Neural cell (in vitro differentiated cells): ENCODE measurements around the gene IDH1. TPM values are rescaled to one million over a fixed set of nuclear protein-coding genes. Genes with fewer than 3 reads are reported as not detected.

Experiments
- H2AFZ ChIP-seq: fragments of 200-600, 300-800 bp; sonication (generic), shearing (Covaris generic); 2 replicates; pipeline ENCODE4 v1.6.0; 2014; ENCODE audit warnings: low read depth, mild to moderate bottlenecking, antibody characterized with exemption, low read length, moderate library complexity
- H3F3A ChIP-seq: fragments of 200-600 bp; shearing (Covaris generic); 2 replicates; pipeline ENCODE4 v1.6.1; 2016; ENCODE audit warnings: mild to moderate bottlenecking, moderate library complexity, mixed read lengths, antibody characterized with exemption, low read length; ENCODE audit not compliant: insufficient read depth, poor library complexity, severe bottlenecking
- H3K27ac ChIP-seq: fragments of 200-600, 300-800 bp; sonication (generic), shearing (Covaris generic); 2 replicates; pipeline ENCODE4 v1.5.1; 2014; ENCODE audit warnings: mild to moderate bottlenecking, low read length, moderate library complexity
- H3K27me3 ChIP-seq: fragments of 300-800, 200-600 bp; sonication (generic), shearing (Covaris generic); 2 replicates; pipeline ENCODE4 v1.6.0; 2014; ENCODE audit warnings: mild to moderate bottlenecking, low read depth, low read length, moderate library complexity; ENCODE audit not compliant: insufficient read depth
- H3K36me3 ChIP-seq: fragments of 300-800, 200-600 bp; sonication (generic), shearing (Covaris generic); 2 replicates; pipeline ENCODE4 v1.5.1; 2014; ENCODE audit warnings: mild to moderate bottlenecking, antibody characterized with exemption, low read length, moderate library complexity; ENCODE audit not compliant: insufficient read depth
- H3K4me2 ChIP-seq: fragments of 300-800, 200-600 bp; sonication (generic), shearing (Covaris generic); 2 replicates; pipeline ENCODE4 v1.6.0; 2014; ENCODE audit warnings: mild to moderate bottlenecking, low read length
- H3K4me3 ChIP-seq: fragments of 300-800, 200-600 bp; sonication (generic), shearing (Covaris generic); 2 replicates; pipeline ENCODE4 v1.5.1; 2014; ENCODE audit warnings: mild to moderate bottlenecking, low read length, moderate library complexity
- H3K79me2 ChIP-seq: fragments of 200-600 bp; shearing (Covaris generic); replicated peaks from 2 replicates; pipeline ENCODE4 v1.6.0; 2014; ENCODE audit warnings: mild to moderate bottlenecking, low read length, moderate library complexity; ENCODE audit not compliant: insufficient read depth
- H3K9ac ChIP-seq: fragments of 300-800, 200-600 bp; sonication (generic), shearing (Covaris generic); 2 replicates; pipeline ENCODE4 v1.6.1; 2016; ENCODE audit warnings: mild to moderate bottlenecking, low read length, mixed read lengths
- H3K9me2 ChIP-seq: fragments of 200-600 bp; shearing (Covaris generic); 2 replicates; pipeline ENCODE4 v1.6.1; 2016; ENCODE audit warnings: mild to moderate bottlenecking, low read length, mixed read lengths; ENCODE audit not compliant: insufficient read depth
- H3K9me3 ChIP-seq: fragments of 200-600, 300-800 bp; sonication (generic), shearing (Covaris generic); 2 replicates; pipeline ENCODE4 v1.6.1; 2016; ENCODE audit warnings: mild to moderate bottlenecking, mixed run types, low read length, moderate library complexity, mixed read lengths
- H4K20me1 ChIP-seq: fragments of 200-600 bp; shearing (Covaris generic); 2 replicates; pipeline ENCODE4 v1.6.1; 2016; ENCODE audit warnings: mild to moderate bottlenecking, mixed run types; ENCODE audit not compliant: insufficient read depth
- CTCF ChIP-seq: fragments of 450-650 bp; IDR thresholded peaks from 2 replicates; pipeline ENCODE4 v1.5.1; 2014; ENCODE audit warnings: antibody characterized with exemption, mild to moderate bottlenecking, moderate library complexity; ENCODE audit not compliant: poor library complexity, severe bottlenecking
- EP300 ChIP-seq: fragments of 450-650 bp; conservative IDR thresholded peaks from 2 replicates; pipeline ENCODE4 v1.6.1; 2014; ENCODE audit warnings: antibody characterized with exemption, mild to moderate bottlenecking, moderate library complexity; ENCODE audit not compliant: poor library complexity, severe bottlenecking
- EZH2 ChIP-seq: fragments of 200-600, 300-800 bp; shearing (Covaris generic), sonication (generic); IDR thresholded peaks from 2 replicates; pipeline ENCODE4 v1.6.1; 2014; ENCODE audit warnings: antibody characterized with exemption, low read length, borderline replicate concordance, mild to moderate bottlenecking; ENCODE audit not compliant: insufficient read depth, poor library complexity, severe bottlenecking
- MXI1 ChIP-seq: fragments of 450-650 bp; conservative IDR thresholded peaks from 2 replicates; pipeline ENCODE4 v1.6.1; 2014; ENCODE audit warnings: antibody characterized with exemption, mild to moderate bottlenecking; ENCODE audit not compliant: poor library complexity, severe bottlenecking
- POLR2AphosphoS5 ChIP-seq: IDR thresholded peaks from 2 replicates; pipeline ENCODE4 v1.6.1; 2012
- RAD21 ChIP-seq: fragments of 450-650 bp; conservative IDR thresholded peaks from 2 replicates; pipeline ENCODE4 v1.6.1; 2014; ENCODE audit warnings: antibody characterized with exemption, mild to moderate bottlenecking, moderate library complexity
- REST ChIP-seq: IDR thresholded peaks from 2 replicates; pipeline ENCODE4 v1.6.1; 2012; ENCODE audit warnings: borderline replicate concordance
- SMC3 ChIP-seq: fragments of 450-650 bp; conservative IDR thresholded peaks from 2 replicates; pipeline ENCODE4 v1.6.1; 2014; ENCODE audit warnings: antibody characterized with exemption, mild to moderate bottlenecking, moderate library complexity; ENCODE audit not compliant: poor library complexity
- TAF1 ChIP-seq: IDR thresholded peaks from 2 replicates; pipeline ENCODE4 v1.6.1; 2012; ENCODE audit warnings: low read depth
- polyA plus RNA-seq: library from polyadenylated mRNA; depleted of rRNA; stranded (reverse); fragments of >200 nt; gene quantifications from 2 replicates; pipeline ENCODE4 v1.2.3, GENCODE V29; 2014

Gene IDH1
- polyA plus RNA-seq, 1 donor from 2014 or later: 354 TPM

GRCh38 chr2:208278549-208278948 lies 23.7 kb upstream of the IDH1 start:
- Histone ChIP-seq H3K4me3 (no peak overlapping the region), H3F3A (no peaks in the 10 kb centered on the region), H3K9ac (no peak overlapping the region), H4K20me1 (no peaks in the 10 kb centered on the region), H2AFZ (no peak overlapping the region), H3K9me3 (no peaks in the 10 kb centered on the region), H3K4me2 (no peak overlapping the region), H3K9me2 (no peaks in the 10 kb centered on the region), H3K27ac (no peak overlapping the region), H3K36me3 (peaks cover 11% of the 10 kb centered on the region), H3K27me3 (no peaks in the 10 kb centered on the region), H3K79me2 (no peaks in the 10 kb centered on the region)
- TF ChIP-seq REST (no peak), EP300 (no peak), MXI1 (no peak), EZH2 (no peak), SMC3 (no peak), TAF1 (no peak), RAD21 (no peak), CTCF (no peak), POLR2AphosphoS5 (no peak)

DNA sequence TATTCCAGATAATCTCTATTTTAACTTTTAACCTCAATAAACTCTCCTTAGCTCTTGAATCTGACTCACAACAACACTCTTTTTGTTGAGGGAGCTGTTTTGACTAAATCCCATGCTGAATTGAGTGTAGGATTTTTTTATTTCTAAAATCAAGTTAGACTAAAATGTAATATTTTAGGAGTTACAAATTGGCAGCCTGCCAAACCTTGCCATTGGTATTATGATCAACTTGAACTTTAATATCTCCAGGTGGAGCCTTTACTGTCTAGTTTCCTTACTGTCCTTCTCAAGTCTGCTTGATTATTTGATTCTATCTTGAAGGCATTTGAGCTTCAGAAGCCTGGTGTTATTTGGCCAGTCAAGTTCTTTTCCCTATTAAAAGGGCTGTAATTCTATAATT lies 19.9 kb upstream of the IDH1 start:
- H3K4me2 ChIP-seq: no peak overlapping the region
- H3K27ac ChIP-seq: no peak overlapping the region
- H3K9me2 ChIP-seq: no peaks in the 10 kb centered on the region
- no peaks in the 10 kb centered on the region for H3K36me3 ChIP-seq
- no peaks in the 10 kb centered on the region for H4K20me1 ChIP-seq
- TF ChIP-seq POLR2AphosphoS5: no peak
- TF ChIP-seq RAD21: no peak
- TF ChIP-seq REST: no peak
- TF ChIP-seq SMC3: no peak
- no peak for TF ChIP-seq CTCF
- TF ChIP-seq EP300: no peak
- no peak for TF ChIP-seq MXI1
- TF ChIP-seq EZH2: no peak
- no peak for TF ChIP-seq TAF1
- no peak overlapping the region for H3K9ac ChIP-seq
- peaks cover under 1% of the 10 kb centered on the region for H3K79me2 ChIP-seq
- H3K9me3 ChIP-seq: no peaks in the 10 kb centered on the region
- no peak overlapping the region for H2AFZ ChIP-seq
- no peak overlapping the region for H3K4me3 ChIP-seq
- no peaks in the 10 kb centered on the region for H3K27me3 ChIP-seq
- H3F3A ChIP-seq: no peaks in the 10 kb centered on the region
